Chondrocyte (in vitro differentiated cells): ENCODE data around the gene NFIX. TPM values are rescaled to one million over a fixed set of nuclear protein-coding genes. Genes with fewer than 3 reads are reported as not detected.
A peak's percentile ranks its signal among the peaks of the same experiment; 100 is the strongest.

ENCODE experiments used
- DNase-seq: peaks from one replicate; pipeline ENCODE4 v3.0.0; 2021; ENCODE audit warnings: mixed read lengths, low spot score
- H3K27ac Mint-ChIP-seq: one replicate; pipeline ENCODE4 v1.8.0; 2021; ENCODE audit warnings: mild to moderate bottlenecking, moderate library complexity, mixed read lengths; ENCODE audit not compliant: unreplicated experiment
- H3K27me3 Mint-ChIP-seq: 2 replicates; pipeline ENCODE4 v1.8.0; 2021; ENCODE audit warnings: low read depth, mixed read lengths
- H3K36me3 Mint-ChIP-seq: 2 replicates; pipeline ENCODE4 v1.8.0; 2021; ENCODE audit warnings: low read depth, mixed read lengths
- H3K4me1 Mint-ChIP-seq: 2 replicates; pipeline ENCODE4 v1.8.0; 2021; ENCODE audit warnings: low read depth, mild to moderate bottlenecking, mixed read lengths
- H3K4me3 Mint-ChIP-seq: one replicate; pipeline ENCODE4 v1.8.0; 2021; ENCODE audit warnings: mild to moderate bottlenecking, moderate library complexity, mixed read lengths; ENCODE audit not compliant: unreplicated experiment
- H3K9me3 Mint-ChIP-seq: 2 replicates; pipeline ENCODE4 v1.8.0; 2021; ENCODE audit warnings: low read depth, mixed read lengths
- CTCF ChIP-seq: fragments of 200-600 bp; sonication (generic); IDR thresholded peaks from 2 replicates; pipeline ENCODE4 v1.5.0; 2021; ENCODE audit warnings: antibody characterized with exemption, mild to moderate bottlenecking, moderate library complexity
- total RNA-seq: library from RNA; stranded (reverse); gene quantifications from 3 replicates; pipeline ENCODE4 v1.2.1, GENCODE V29; 2021

The NFIX gene
- total RNA-seq, 1 donor from 2014 or later, result 98.9 TPM

GRCh38 chr19:13110099-13110610 is 114.9 kb downstream of the NFIX start:
- DNase-seq, result no peak
- Mint-ChIP-seq H3K9me3 (no peaks in the 10 kb centered on the region), H3K27me3 (no peaks in the 10 kb centered on the region), H3K27ac (no peak overlapping the region), H3K4me3 (no peak overlapping the region), H3K36me3 (peaks cover 5% of the 10 kb centered on the region), H3K4me1 (peaks cover 2% of the 10 kb centered on the region)
- no peak for TF ChIP-seq CTCF

DNA sequence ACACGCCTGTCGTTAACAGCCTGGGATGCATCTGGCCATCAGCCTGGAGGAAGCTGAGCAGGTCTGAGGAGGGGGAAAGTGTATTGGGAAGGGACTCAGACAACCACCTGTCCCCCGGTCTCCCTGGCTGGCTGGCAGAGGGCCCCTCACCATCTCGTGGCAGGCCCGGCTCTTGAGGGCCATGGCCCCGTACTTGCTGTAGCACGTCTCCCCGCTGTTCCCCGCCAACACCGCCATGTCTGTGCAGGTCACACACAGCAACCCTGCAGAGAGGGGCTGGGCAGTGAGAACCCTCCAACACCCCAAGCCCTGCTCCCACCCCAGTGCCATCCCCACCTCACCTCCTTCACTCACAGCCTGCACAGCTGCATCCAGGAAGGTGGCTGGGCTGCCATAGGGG is 117.3 kb downstream of the NFIX start:
- Mint-ChIP-seq H3K27me3 (no peaks in the 10 kb centered on the region), H3K27ac (no peak overlapping the region)
- TF ChIP-seq CTCF, result no peak

GRCh38 chr19:13115936-13116281 is 120.6 kb downstream of the NFIX start:
- peaks cover 44% of the 10 kb centered on the region for H3K4me1 Mint-ChIP-seq
- H3K27ac Mint-ChIP-seq, result peak overlapping the region; percentile 96
- H3K9me3 Mint-ChIP-seq, result no peaks in the 10 kb centered on the region
- no peak for DNase-seq
- H3K4me3 Mint-ChIP-seq, result peak overlapping the region; percentile 93
- H3K36me3 Mint-ChIP-seq, result peaks cover 3% of the 10 kb centered on the region
- H3K27me3 Mint-ChIP-seq, result no peaks in the 10 kb centered on the region
- no peak for TF ChIP-seq CTCF

More for the DNA sequence above, 117.3 kb downstream of the NFIX start:
- Mint-ChIP-seq H3K9me3 (no peaks in the 10 kb centered on the region), H3K4me1 (peaks cover 22% of the 10 kb centered on the region), H3K36me3 (peaks cover 6% of the 10 kb centered on the region), H3K4me3 (no peak overlapping the region)
- no peak for DNase-seq

DNA sequence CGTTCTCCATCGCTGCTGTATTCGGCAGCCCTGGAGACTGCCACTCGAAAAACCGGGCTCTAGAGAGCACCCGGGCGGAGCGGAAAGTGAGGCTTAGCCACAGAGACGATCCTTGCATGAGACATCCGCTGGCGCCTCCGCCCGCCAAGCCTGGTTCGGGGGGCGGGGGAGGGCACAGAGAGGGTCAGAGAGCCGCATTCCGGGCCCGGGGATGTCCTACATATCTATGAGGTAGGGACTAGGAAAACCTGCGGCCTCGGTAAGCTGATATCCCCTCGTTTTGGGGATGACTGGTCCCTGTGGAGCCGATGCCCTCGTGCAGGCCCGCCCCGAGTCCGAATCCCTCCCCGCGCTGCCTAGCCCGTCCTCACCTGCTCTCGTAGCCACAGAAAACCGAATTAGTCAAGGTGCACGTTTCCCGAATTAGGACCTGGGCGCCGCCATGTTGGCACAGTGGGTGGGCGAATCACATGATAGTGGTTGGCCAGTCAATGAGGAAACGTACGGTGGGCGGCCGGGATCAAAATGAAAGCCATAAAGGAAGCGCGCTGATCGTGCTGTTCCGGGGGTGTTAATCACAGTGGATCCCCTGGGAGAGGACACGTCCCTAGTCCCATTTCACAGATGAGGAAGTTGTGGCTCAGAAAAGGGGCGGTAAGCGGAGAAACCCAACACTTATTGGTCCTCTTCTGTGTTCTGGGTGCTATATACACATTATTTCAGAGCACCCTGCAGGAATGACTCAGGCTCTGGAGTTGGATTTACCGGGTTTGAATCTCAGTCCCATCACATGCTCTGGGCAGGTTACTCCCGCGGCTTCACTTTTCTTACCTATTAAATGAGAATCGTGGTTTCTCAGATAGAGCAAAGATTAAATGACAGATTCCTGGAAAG is 121.3 kb downstream of the NFIX start, which contains the start of gene TRMT1:
TSS of gene TRMT1 (minus strand) at position 459 of the 894 bp plus-strand sequence. CDS start at position 118, 341 bp downstream.
- TF ChIP-seq CTCF, result no peak
- H3K4me1 Mint-ChIP-seq, result peaks cover 50% of the 10 kb centered on the region
- H3K36me3 Mint-ChIP-seq, result peaks cover 3% of the 10 kb centered on the region
- peak within 1 kb of the TSS; percentile 96 for H3K27ac Mint-ChIP-seq
- no peak for DNase-seq
- H3K4me3 Mint-ChIP-seq, result peak within 1 kb of the TSS; percentile 93
- no peaks in the 10 kb centered on the region for H3K27me3 Mint-ChIP-seq
- no peaks in the 10 kb centered on the region for H3K9me3 Mint-ChIP-seq

- no peak for TF ChIP-seq CTCF
- H3K27me3 Mint-ChIP-seq, result no peaks in the 10 kb centered on the region
- peaks cover 57% of the 10 kb centered on the region for H3K4me1 Mint-ChIP-seq
Observed at GRCh38 chr19:13117176-13117771, 122.0 kb downstream of the NFIX start.

More at GRCh38 chr19:13117176-13117771, 122.0 kb downstream of the NFIX start:
- H3K36me3 Mint-ChIP-seq, result peaks cover 3% of the 10 kb centered on the region
- H3K9me3 Mint-ChIP-seq, result no peaks in the 10 kb centered on the region
- DNase-seq, result no peak
- peak overlapping the region; percentile 96 for H3K27ac Mint-ChIP-seq
- H3K4me3 Mint-ChIP-seq, result peak overlapping the region; percentile 93
